Endothelial cell (in vitro differentiated cells): ENCODE data around the gene EXOSC3. TPM values are rescaled to one million over a fixed set of nuclear protein-coding genes. Genes with fewer than 3 reads are reported as not detected.

Experiments used
- DNase-seq: peaks from one replicate; pipeline ENCODE4 v3.0.0; 2021; ENCODE audit warnings: low spot score
- H3K27ac Mint-ChIP-seq: one replicate; pipeline ENCODE4 v1.8.0; 2021; ENCODE audit warnings: mixed read lengths, inconsistent platforms; ENCODE audit not compliant: unreplicated experiment
- H3K27me3 Mint-ChIP-seq: one replicate; pipeline ENCODE4 v1.8.0; 2021; ENCODE audit warnings: mild to moderate bottlenecking, moderate library complexity, mixed read lengths, inconsistent platforms; ENCODE audit not compliant: unreplicated experiment
- H3K36me3 Mint-ChIP-seq: one replicate; pipeline ENCODE4 v1.8.0; 2021; ENCODE audit warnings: mild to moderate bottlenecking, low read depth, mixed read lengths, inconsistent platforms; ENCODE audit not compliant: unreplicated experiment
- H3K4me1 Mint-ChIP-seq: one replicate; pipeline ENCODE4 v1.8.0; 2021; ENCODE audit warnings: mild to moderate bottlenecking, mixed read lengths, inconsistent platforms; ENCODE audit not compliant: unreplicated experiment
- H3K4me3 Mint-ChIP-seq: one replicate; pipeline ENCODE4 v1.8.0; 2021; ENCODE audit warnings: mild to moderate bottlenecking, mixed read lengths, inconsistent platforms; ENCODE audit not compliant: unreplicated experiment
- H3K9me3 Mint-ChIP-seq: one replicate; pipeline ENCODE4 v1.8.0; 2021; ENCODE audit warnings: mixed read lengths, inconsistent platforms; ENCODE audit not compliant: unreplicated experiment
- total RNA-seq: library from RNA; stranded (reverse); fragmentation: NEBNext Ultra II Directional; extraction: Animal tissue kit (Norgen Biotek cat#: 25700); gene quantifications from one replicate; pipeline ENCODE4 v1.2.1, GENCODE V29; 2021; ENCODE audit not compliant: unreplicated experiment
- TF ChIP-seq, protein P1 (sequence below): fragments of 200-600 bp; sonication (generic); IDR thresholded peaks from one replicate; pipeline ENCODE4 v1.5.0; 2021; ENCODE audit warnings: antibody characterized with exemption; ENCODE audit not compliant: unreplicated experiment

The EXOSC3 gene
- total RNA-seq, 1 donor from 2014 or later: 30.8 TPM

DNA sequence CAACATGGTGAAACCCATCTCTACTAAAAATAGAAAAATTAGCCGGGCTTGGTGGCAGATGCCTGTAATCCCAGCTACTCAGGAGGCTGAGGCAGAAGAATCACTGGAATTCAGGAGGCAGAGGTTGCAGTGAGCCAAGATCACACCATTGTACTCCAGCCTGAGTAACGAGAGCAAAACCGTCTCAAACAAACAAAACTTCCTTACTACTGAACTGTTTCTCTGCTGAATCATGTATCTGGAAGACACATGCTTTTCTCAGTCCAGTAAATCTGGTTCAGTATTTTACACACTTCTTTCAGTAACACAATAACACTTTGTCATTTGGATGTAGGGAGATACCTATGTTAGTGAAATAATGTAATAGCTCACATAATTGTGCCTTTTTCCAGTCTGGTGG lies 23.4 kb downstream of the EXOSC3 start:
- DNase-seq: no peak
- TF ChIP-seq, protein P1, sequence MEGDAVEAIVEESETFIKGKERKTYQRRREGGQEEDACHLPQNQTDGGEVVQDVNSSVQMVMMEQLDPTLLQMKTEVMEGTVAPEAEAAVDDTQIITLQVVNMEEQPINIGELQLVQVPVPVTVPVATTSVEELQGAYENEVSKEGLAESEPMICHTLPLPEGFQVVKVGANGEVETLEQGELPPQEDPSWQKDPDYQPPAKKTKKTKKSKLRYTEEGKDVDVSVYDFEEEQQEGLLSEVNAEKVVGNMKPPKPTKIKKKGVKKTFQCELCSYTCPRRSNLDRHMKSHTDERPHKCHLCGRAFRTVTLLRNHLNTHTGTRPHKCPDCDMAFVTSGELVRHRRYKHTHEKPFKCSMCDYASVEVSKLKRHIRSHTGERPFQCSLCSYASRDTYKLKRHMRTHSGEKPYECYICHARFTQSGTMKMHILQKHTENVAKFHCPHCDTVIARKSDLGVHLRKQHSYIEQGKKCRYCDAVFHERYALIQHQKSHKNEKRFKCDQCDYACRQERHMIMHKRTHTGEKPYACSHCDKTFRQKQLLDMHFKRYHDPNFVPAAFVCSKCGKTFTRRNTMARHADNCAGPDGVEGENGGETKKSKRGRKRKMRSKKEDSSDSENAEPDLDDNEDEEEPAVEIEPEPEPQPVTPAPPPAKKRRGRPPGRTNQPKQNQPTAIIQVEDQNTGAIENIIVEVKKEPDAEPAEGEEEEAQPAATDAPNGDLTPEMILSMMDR: no peak
- H3K36me3 Mint-ChIP-seq: peaks cover 2% of the 10 kb centered on the region
- H3K27me3 Mint-ChIP-seq: no peaks in the 10 kb centered on the region
- no peak overlapping the region for H3K27ac Mint-ChIP-seq
- no peak overlapping the region for H3K4me3 Mint-ChIP-seq
- H3K4me1 Mint-ChIP-seq: no peaks in the 10 kb centered on the region
- no peaks in the 10 kb centered on the region for H3K9me3 Mint-ChIP-seq

DNA sequence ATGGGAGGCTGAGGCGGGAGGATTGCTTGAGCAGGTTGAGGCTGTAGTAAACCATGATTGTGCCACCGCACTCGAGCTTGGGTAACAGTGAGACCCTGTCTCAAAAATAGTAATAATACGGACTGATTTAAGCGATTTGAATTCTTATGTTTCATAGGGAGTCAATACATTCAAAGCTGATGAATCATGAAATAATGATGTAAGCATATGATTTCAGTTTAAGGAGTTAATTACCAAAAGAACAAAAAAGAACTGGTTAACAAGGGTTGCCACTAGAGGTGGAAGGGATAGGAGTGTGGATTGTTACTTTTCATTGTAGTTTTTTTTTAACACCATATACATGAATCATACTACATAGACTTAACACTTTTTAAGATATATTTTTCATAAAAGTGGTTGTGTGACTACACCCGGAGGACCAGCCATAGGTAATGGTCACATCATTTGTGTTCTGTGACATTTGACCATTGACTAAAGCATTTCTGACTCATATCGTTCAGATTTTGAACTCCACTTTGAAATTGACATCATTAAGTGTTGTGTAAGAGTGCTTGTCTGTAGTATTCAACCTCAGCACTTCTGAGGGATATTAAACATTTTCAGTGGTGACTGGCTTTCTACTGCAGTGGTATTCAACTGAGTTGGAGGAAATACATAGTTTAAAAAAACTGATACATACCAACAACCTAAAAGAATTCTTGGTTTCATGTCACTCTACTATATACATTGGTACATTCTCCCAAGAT lies 24.3 kb downstream of the EXOSC3 start:
- Mint-ChIP-seq H3K27ac (no peak overlapping the region), H3K27me3 (no peaks in the 10 kb centered on the region), H3K9me3 (no peaks in the 10 kb centered on the region), H3K4me3 (no peak overlapping the region), H3K36me3 (no peaks in the 10 kb centered on the region), H3K4me1 (no peaks in the 10 kb centered on the region)
- TF ChIP-seq, protein P1: no peak
- DNase-seq: no peak

DNA sequence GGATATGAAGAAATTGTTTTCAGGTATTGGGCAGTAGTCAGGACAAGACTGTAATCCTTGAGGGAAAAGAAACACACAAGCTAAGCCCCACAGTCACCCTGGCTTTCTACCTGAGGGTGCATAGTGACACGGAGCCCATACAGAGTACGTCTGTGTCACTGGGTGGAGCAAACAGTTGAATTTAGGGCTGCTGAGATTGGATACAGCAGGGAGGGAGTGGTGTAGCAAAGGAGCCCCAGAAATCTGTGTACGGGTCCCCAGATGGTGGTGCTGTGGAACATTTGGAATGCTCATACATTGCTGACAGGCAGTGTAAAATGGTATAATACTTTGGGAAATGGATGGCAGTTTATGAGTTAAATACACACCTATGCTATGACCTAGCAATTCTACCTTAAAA lies 26.1 kb downstream of the EXOSC3 start:
- DNase-seq: no peak
- H3K36me3 Mint-ChIP-seq: no peaks in the 10 kb centered on the region
- TF ChIP-seq, protein P1: no peak

DNA sequence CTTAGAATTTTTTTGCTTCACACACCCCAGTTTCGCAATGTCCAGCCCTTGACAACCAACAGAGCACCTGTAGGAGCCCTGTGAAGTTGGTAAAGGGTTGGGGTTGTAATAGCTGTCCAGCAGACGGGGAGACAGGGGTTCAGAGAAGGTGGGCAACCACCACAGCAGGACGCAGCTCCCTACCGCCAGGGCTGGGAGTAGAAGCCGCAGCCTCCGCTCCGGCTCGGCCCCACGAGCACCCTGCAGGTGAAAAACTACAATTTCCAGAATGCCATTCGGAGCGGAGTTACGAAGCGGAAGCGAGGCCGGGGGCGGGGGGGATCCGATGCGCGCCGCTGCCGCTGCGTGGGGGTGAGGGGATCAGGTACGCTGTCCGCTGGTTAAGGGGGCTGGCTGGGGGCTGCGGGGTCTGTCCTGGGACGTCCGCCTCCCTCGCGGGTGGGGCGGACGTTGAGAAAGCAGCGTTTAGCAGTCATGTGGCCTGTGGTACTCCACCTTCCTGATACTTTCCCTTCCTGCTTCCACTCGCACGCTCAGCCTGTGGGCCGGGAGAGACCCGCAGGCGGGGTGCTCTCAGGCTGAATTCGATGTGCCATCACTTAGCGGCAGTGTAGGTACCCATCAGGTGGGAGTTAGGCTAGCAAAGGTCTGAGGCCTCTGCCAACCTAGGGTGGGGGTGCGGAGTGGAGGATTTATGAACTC lies 31.2 kb downstream of the EXOSC3 start, which contains the start of gene TRMT10B:
TSS of gene TRMT10B (plus strand) at position 317 of the 702 bp plus-strand sequence. CDS start 8,127 bp downstream, outside the sequence.
- TF ChIP-seq, protein P1: no peak
- H3K36me3 Mint-ChIP-seq: no peaks in the 10 kb centered on the region
- peak; percentile 63 for DNase-seq
- peak within 1 kb of the TSS; percentile 57 for H3K27ac Mint-ChIP-seq
- peaks cover 9% of the 10 kb centered on the region for H3K4me1 Mint-ChIP-seq
- peaks cover 1% of the 10 kb centered on the region for H3K27me3 Mint-ChIP-seq
- H3K4me3 Mint-ChIP-seq: peak within 1 kb of the TSS; percentile 96
- H3K9me3 Mint-ChIP-seq: no peaks in the 10 kb centered on the region

More for the DNA sequence above, 26.1 kb downstream of the EXOSC3 start:
- Mint-ChIP-seq H3K4me1 (peaks cover 5% of the 10 kb centered on the region), H3K9me3 (no peaks in the 10 kb centered on the region), H3K27me3 (peaks cover 1% of the 10 kb centered on the region), H3K27ac (no peak overlapping the region), H3K4me3 (no peak overlapping the region)
